IPS-NIHi7 (cell line): Measurements from ENCODE around the gene NRIP2.

Source experiments
- DNase-seq: peaks from one replicate; pipeline ENCODE4 v3.0.0; 2012; ENCODE audit warnings: mixed read lengths; ENCODE audit errors: extremely low spot score

Gene NRIP2

DNA sequence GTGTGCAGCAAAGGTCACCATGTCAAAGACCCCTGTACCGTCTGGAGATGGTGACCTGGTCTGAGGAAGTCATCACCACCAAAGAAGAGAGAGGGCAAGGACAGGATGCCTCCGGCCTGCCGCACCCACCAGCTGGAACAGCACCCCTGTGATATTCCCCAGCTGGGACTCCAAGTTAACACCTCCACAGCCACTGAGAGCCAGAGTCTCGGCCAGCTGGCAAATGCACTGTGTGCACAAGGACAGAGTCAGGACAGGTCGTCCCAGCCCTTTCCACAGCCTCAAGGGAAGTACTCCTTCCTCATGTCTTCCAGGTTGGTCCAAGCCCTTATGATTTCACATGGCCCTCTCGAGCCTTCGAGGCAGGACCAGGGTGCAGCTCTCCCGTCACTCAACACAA, 59.4 kb downstream of the NRIP2 start:
- no peak for DNase-seq
